Measurements from ENCODE around the gene POLA1.
"Not testable (repeated sequence)": the region's sequence is repeated elsewhere in the genome, so short reads cannot be mapped to it uniquely, and the experiment has no call there.

POLA1 gene

GRCh38 chrX:24693453-24694202 is at the start of gene POLA1:
POLA1 (plus strand) TSS chrX:24693918; CDS start chrX:24693962, 44 bp downstream.
- peak; percentile 30 to 50 for DNase-seq (ENCODE audit: low read depth in 2 of 2)

DNA sequence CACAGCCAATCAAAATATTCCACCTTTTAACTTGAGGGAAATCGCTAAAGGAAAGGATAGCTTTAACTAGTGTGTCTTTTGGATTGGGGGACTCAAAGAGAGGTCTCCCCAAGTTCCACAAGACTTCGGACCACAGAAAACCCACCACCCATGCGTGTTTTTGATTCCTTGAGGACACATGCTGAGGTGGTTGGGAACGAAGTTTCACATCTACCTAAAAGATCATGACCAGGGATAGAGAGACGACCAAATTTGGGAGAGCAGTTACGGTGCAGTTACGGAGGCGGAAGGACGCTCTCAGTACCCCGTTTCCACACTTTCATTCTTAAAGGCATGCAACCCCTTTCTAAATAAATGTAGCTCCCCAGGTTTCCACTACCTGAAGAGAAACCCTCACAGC is 47.7 kb upstream of the POLA1 start:
- no peak for DNase-seq (ENCODE audit: low read depth in 2 of 2)

- DNase-seq (ENCODE audit: low read depth in 2 of 2) = no peak
Measured at GRCh38 chrX:24646745-24647182, 47.0 kb upstream of the POLA1 start.

GRCh38 chrX:24647257-24648058 is 46.3 kb upstream of the POLA1 start, which contains the start of gene PCYT1B:
PCYT1B (minus strand) TSS chrX:24647347; CDS start chrX:24647105, 242 bp downstream.
- peak; percentile 29 to 32 for DNase-seq (ENCODE audit: low read depth in 2 of 2)

DNA sequence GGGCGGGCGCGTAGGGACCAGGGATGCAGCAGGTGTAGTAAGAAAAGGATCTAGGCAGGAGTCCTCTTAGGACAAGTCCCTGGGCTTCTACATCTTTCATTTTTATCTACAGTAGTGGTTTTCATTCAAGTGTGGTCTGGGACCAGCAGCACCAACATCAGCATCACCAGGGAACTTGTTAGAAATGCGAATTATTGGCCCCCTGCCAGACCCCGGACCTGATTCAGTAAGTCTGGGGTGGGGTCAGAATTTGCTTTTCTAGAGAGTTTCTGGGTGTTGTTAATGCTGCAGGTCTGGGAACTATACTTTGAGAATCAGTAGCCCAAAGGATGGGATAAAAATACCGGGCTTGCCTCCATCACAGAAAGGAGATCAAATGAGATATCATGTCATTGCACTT is 45.2 kb upstream of the POLA1 start:
- DNase-seq (ENCODE audit: low read depth in 2 of 2) = no peak

- DNase-seq (ENCODE audit: low read depth in 2 of 2) = no peak
Measured at GRCh38 chrX:24651783-24652182, 41.9 kb upstream of the POLA1 start.

GRCh38 chrX:24655679-24656078 is 38.0 kb upstream of the POLA1 start:
- not testable (repeated sequence) for DNase-seq (ENCODE audit: low read depth in 2 of 2)

DNA sequence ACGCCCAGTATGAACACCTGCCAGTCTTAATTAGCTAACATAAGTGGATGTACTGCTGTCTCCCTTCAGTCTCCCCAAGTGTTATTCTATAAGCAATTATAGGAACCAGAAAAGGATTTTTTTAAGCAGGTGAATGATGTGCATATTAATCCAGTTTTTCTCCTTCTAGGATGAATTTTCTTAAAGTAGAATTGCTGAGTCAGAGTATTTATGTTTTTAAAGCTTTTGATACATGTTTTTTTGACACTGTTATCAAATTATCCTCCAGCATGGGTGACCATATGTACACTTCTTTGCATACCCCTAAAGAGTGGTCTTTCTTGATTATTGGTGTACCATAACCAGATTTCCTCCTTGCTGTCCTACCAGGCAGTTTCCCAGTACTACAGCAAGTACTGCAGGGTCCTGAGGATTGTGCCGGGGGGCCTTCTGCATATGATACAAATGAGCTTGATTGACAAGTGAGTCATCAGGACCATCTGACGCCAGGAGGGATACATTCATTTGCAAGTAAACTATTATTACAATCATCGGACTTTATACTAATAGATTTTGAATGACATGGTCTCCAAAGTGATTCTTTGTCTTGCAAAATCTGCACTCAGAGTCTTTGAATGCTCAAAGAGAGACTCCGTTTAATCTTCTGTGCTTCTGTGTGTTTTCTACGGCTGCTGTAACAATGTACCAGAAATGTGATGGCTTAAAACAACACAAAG is 35.9 kb upstream of the POLA1 start:
- no peak for DNase-seq (ENCODE audit: low read depth in 2 of 2)

- no peak for DNase-seq (ENCODE audit: low read depth in 2 of 2)
Measured at GRCh38 chrX:24658421-24658820, 35.3 kb upstream of the POLA1 start.

GRCh38 chrX:24659106-24659505 is 34.6 kb upstream of the POLA1 start:
- no peak for DNase-seq (ENCODE audit: low read depth in 2 of 2)

DNA sequence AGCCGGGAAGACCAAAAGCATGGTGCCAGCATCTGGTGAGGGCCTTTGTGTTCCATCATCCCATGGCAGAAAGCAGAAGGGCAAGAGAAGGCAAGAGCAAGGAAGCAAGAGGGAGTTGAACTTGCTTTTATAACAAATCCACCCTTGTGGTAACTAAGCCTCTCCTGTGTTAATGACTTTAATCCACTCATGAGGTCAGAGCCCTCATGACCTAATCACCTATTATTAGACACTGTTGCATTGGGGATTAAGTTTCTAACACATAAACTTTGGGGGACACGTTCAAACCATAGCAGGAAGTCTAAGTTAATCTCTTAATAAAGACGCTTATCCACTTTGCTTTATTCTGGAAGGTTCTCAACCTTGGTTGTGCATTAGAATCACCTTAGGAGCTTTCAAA is 34.1 kb upstream of the POLA1 start:
- no peak for DNase-seq (ENCODE audit: low read depth in 2 of 2)

DNA sequence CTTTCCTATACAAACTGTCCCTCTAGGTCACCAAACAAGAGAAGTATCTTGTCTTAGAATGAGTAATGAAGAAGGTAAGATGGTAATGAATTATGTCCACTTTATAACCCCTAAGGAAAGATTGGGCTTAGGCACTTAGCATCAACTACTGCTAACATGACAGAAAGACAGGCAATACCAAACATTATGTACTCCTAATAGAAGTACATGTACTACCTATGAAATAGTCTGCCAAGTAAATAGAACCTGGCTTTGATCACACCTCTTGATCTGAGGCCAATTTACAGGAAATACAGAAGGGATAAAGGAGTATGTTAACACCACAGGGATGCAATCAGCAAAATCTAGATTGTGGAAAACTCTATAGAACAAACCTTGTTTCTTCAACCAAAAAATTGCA is 32.4 kb upstream of the POLA1 start:
- no peak for DNase-seq (ENCODE audit: low read depth in 2 of 2)

DNA sequence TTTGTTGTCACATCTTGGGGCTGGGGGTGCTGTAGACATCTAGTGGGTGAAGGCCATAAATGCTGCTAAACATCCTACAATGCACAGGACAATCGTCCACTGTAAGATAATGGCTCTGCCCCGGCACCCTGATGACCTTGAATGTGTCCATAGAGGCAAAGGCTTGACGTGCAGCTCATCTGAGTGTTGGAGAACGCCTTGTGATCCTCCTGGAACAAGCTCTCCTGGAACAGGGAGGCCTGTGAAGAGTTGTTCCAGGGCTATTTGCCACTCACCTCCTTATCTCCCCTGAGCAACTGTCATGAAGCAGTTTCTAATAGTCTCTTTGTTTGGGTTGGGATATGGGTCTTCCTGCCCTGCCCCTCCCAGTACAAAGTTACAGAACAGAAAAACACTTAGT is 31.4 kb upstream of the POLA1 start:
- DNase-seq (ENCODE audit: low read depth in 2 of 2) = no peak

DNA sequence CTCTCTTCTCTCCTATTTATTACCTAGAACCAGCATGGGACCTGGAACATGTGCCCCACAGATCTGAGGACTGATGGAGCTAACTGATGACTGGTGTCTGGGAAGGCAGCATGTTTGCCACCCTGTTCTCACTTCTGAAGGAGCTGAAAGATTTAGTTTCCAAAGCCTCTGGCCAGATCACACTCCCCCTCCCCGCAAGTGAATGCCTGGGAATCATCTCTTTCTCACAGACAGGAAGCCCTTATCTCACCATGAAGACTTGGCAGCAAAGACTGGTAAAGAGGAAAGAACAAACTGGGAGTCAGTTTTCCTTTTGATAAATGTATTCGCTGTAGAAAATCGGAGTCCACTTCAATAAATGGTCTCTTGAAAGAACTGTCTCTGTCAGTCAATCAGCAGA is 25.6 kb upstream of the POLA1 start:
- no peak for DNase-seq (ENCODE audit: low read depth in 2 of 2)

- DNase-seq (ENCODE audit: low read depth in 2 of 2) = no peak
Measured at GRCh38 chrX:24672701-24673190, 21.0 kb upstream of the POLA1 start.

DNA sequence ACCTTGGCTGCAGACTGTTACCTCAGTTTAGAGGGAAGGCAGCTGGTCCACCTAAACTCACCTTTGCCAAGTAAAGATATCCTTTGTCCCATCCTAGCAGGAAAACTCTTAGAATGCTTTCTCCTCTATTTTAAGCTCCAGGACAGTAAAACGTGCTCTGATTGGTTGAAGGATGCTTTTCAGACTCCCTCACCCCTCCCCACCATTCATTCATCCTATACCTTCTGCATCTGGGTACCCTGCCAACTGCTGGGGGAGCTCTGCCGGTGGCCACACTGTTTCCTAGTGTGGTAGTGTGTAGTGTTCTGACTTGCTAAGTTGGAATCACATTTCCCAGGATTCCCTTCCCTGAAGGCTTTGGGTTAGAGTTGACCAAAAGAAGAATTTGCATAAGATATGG is 20.3 kb upstream of the POLA1 start:
- DNase-seq (ENCODE audit: low read depth in 2 of 2) = no peak

GRCh38 chrX:24676403-24677024 is 17.2 kb upstream of the POLA1 start:
- DNase-seq (ENCODE audit: low read depth in 2 of 2) = no peak

- no peak for DNase-seq (ENCODE audit: low read depth in 2 of 2)
Measured at GRCh38 chrX:24682739-24683432, 10.8 kb upstream of the POLA1 start.

- DNase-seq (ENCODE audit: low read depth in 2 of 2) = no peak
Measured at GRCh38 chrX:24684048-24684447, 9.7 kb upstream of the POLA1 start.

DNA sequence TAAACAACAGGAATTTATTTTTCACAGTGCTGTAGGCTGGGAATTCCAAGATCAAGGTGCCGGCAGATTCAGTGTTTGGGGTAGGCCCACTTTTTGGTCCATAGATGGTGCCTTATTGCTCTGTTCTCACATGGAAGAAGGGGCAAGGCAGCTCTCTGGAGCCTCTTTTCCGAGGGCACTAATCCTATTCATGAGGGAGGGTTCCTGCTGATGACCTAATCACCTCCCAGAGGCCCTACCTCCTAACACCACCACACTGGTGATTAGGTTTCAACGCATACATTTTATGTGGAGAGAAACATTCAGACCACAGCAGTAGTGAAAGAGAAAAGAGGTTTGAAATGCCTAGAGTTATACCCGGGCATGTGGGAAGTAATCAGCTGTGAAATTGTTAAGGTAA is 1.4 kb upstream of the POLA1 start:
- DNase-seq (ENCODE audit: low read depth in 2 of 2) = no peak

- no peak for DNase-seq (ENCODE audit: low read depth in 2 of 2)
Measured at GRCh38 chrX:24694825-24695224, 1.1 kb downstream of the POLA1 start.

All from stimulated activated CD8-positive, alpha-beta memory T cell treated with anti-CD3 and anti-CD28 coated beads, Interleukin-7, amount 100 ng/mL, for 4 hours (primary cell).